Endodermal cell (in vitro differentiated cells): ENCODE data around the gene JARID2. TPM values are rescaled to one million over a fixed set of nuclear protein-coding genes. Genes with fewer than 3 reads are reported as not detected.
A peak's percentile ranks its signal among the peaks of the same experiment; 100 is the strongest.

Source experiments
- DNase-seq: peaks from one replicate; pipeline ENCODE4 v3.0.0-alpha.2; 2017
- H3K27ac ChIP-seq: 2 replicates; pipeline ENCODE4 v1.5.1; 2013; ENCODE audit warnings: mild to moderate bottlenecking, low read depth, low read length, moderate library complexity
- H3K27me3 ChIP-seq: 2 replicates; pipeline ENCODE4 v1.6.1; 2013; ENCODE audit warnings: mild to moderate bottlenecking, low read length, moderate library complexity; ENCODE audit not compliant: insufficient read depth, control insufficient read depth, poor library complexity, severe bottlenecking
- H3K36me3 ChIP-seq: 2 replicates; pipeline ENCODE4 v1.7.0; 2013; ENCODE audit warnings: mild to moderate bottlenecking, low read length, moderate library complexity; ENCODE audit not compliant: control insufficient read depth, insufficient read depth
- H3K4me1 ChIP-seq: one replicate; pipeline ENCODE4 v1.7.0; 2013; ENCODE audit warnings: low read length; ENCODE audit not compliant: control insufficient read depth, insufficient read depth
- H3K4me3 ChIP-seq: 2 replicates; pipeline ENCODE4 v1.5.1; 2013; ENCODE audit warnings: mild to moderate bottlenecking, low read length, moderate library complexity
- H3K9ac ChIP-seq: 2 replicates; pipeline ENCODE4 v1.6.1; 2013; ENCODE audit warnings: mild to moderate bottlenecking, low read length, moderate library complexity; ENCODE audit not compliant: poor library complexity, severe bottlenecking; ENCODE audit errors: extremely low read depth
- H3K9me3 ChIP-seq: 2 replicates; pipeline ENCODE4 v1.6.1; 2013; ENCODE audit warnings: mild to moderate bottlenecking, low read length, moderate library complexity; ENCODE audit not compliant: control insufficient read depth
- H3K27ac Mint-ChIP-seq: 2 replicates; pipeline ENCODE4 v1.8.0; 2020; ENCODE audit warnings: mixed read lengths
- H3K27me3 Mint-ChIP-seq: 2 replicates; pipeline ENCODE4 v1.8.0; 2021; ENCODE audit warnings: mild to moderate bottlenecking, mixed read lengths; ENCODE audit not compliant: insufficient read depth
- H3K36me3 Mint-ChIP-seq: 2 replicates; pipeline ENCODE4 v1.8.0; 2020; ENCODE audit warnings: low read depth, mixed read lengths
- H3K4me1 Mint-ChIP-seq: 2 replicates; pipeline ENCODE4 v1.8.0; 2020; ENCODE audit warnings: mixed read lengths
- H3K4me3 Mint-ChIP-seq: 2 replicates; pipeline ENCODE4 v1.8.0; 2020; ENCODE audit warnings: mild to moderate bottlenecking, moderate library complexity, mixed read lengths
- H3K9me3 Mint-ChIP-seq: 2 replicates; pipeline ENCODE4 v1.8.0; 2020; ENCODE audit warnings: mild to moderate bottlenecking, mixed read lengths
- WGBS, 2 experiments: methylation state at CpG; one replicate each; pipeline versions ENCODE4 v1.1.5 to v1.1.7; 2013; ENCODE audit warnings: missing lambda C conversion rate in 2 of 2, mixed read lengths in 1 of 2; ENCODE audit not compliant: insufficient coverage in 1 of 2, insufficient read length in 1 of 2; 5-methylcytosine and 5-hydroxymethylcytosine counted together
- total RNA-seq, 2 donors: library from RNA; stranded (reverse); fragmentation: NEBNext Ultra II Directional in 1 of 2; extraction: Animal tissue kit (Norgen Biotek cat#: 25700) in 1 of 2; gene quantifications; 2 replicates in 1 of 2; 3 replicates in 1 of 2; pipeline ENCODE4 v1.2.1, GENCODE V29; 2021
- TF ChIP-seq, protein P1 (sequence below): fragments of 200-600 bp; sonication (generic); conservative IDR thresholded peaks from 2 replicates; pipeline ENCODE4 v1.5.0; 2021; ENCODE audit warnings: antibody characterized with exemption, mild to moderate bottlenecking

The JARID2 gene
- total RNA-seq, 2 donors from 2014 or later = 42.5 to 77.0 TPM

DNA sequence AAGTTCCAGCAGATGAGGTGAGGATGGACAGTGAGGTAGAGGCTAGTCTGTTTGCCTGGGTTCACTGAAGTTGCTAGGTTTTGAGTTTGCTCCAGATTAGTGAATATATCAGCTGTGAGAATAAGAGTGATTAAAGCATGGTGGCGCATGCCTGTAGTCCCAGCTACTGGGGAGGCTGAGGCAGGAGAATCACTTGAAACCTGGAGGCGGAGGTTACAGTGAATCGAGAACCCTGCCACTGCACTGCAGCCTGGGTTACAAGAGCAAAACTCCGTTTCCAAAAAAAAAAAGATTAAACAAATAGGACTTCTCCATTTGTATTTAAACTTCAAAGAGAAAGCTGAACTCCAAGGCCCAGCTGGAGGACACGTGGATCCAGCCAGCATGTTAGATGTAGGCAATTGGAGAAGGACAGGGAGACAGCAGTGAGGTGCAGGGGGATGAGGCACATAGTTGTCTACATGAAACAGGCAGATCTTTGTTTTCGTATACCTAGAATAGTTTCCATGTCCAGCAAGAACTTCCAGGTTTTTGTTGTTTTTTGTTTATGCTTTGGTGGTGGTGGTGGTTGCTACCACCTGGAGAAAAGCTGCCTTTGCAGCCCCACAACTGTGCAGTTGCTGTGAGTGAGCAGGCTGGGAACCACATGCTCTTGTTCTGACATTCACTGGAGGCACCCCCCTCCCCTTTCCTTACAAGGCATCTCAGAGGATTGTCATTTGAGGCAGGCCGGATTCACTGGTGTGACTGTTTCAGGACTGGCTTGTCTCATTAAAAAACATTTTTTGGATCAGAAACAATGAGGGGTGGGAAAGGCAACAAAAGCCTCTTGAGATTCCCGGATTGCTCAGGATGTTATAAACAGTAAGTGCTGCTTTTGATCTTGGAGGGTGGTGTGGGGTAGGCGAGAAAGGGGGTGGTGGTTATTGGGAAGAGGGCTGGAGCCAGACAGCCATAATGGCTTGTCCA, 72.3 kb downstream of the JARID2 start:
- Mint-ChIP-seq H3K4me1 (peaks cover 37% of the 10 kb centered on the region), H3K9me3 (no peaks in the 10 kb centered on the region), H3K27me3 (no peaks in the 10 kb centered on the region), H3K36me3 (no peaks in the 10 kb centered on the region), H3K27ac (peak overlapping the region; percentile 35), H3K4me3 (no peak overlapping the region)
- no peaks in the 10 kb centered on the region for H3K9me3 ChIP-seq
- DNase-seq = peak; percentile 61
- no peaks in the 10 kb centered on the region for H3K27me3 ChIP-seq
- no peaks in the 10 kb centered on the region for H3K36me3 ChIP-seq
- H3K4me1 ChIP-seq = no peaks in the 10 kb centered on the region
- TF ChIP-seq, protein P1, sequence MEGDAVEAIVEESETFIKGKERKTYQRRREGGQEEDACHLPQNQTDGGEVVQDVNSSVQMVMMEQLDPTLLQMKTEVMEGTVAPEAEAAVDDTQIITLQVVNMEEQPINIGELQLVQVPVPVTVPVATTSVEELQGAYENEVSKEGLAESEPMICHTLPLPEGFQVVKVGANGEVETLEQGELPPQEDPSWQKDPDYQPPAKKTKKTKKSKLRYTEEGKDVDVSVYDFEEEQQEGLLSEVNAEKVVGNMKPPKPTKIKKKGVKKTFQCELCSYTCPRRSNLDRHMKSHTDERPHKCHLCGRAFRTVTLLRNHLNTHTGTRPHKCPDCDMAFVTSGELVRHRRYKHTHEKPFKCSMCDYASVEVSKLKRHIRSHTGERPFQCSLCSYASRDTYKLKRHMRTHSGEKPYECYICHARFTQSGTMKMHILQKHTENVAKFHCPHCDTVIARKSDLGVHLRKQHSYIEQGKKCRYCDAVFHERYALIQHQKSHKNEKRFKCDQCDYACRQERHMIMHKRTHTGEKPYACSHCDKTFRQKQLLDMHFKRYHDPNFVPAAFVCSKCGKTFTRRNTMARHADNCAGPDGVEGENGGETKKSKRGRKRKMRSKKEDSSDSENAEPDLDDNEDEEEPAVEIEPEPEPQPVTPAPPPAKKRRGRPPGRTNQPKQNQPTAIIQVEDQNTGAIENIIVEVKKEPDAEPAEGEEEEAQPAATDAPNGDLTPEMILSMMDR = no peak
- WGBS, 2 experiments = 76 to 79% methylated on average over 4 to 9 of the region's 9 CpGs
- H3K27ac ChIP-seq = peak overlapping the region; percentile 74
- H3K9ac ChIP-seq = no peak overlapping the region
- no peak overlapping the region for H3K4me3 ChIP-seq

DNA sequence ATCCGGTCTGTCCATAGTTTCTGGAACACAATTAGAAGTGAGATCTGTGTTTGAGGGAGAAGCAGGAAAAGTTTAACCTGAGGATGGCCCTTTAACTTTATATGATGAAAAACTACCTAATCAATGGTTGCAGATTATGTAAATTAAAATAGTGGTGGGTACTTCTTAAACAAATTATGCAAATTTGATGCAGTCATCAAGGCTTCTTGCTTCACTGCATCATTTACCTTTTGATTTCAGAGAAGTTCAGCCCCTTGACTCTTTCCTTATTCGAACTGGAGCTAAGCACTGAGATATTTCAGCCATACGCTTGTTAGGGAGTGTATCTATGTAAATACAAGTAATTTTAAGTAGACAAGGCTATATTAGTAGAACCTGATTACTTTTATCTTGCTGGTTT, 73.8 kb downstream of the JARID2 start:
- H3K27me3 Mint-ChIP-seq = no peaks in the 10 kb centered on the region

DNA sequence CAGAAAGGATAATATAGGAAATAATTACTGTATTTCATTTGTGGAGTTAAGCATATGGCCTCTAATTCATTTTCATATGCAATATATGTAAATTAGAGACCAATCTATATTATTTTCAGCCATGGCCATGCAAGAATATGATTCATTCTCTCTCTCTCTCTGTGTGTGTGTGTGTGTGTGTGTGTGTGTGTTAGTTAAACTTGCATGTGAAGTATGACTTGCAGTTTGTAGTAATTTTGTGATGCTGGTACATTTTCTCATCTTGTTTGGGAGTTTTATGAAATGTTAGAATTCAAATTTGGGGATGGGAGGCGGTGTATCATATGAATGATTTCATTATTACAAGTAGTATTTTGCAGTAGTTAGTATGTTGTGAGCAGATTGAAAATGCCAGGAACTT, 74.8 kb downstream of the JARID2 start:
- H3K9me3 Mint-ChIP-seq = peaks cover 3% of the 10 kb centered on the region
- H3K27me3 Mint-ChIP-seq = no peaks in the 10 kb centered on the region
- peaks cover 37% of the 10 kb centered on the region for H3K4me1 Mint-ChIP-seq
- Histone ChIP-seq H3K36me3 (no peaks in the 10 kb centered on the region), H3K9ac (no peak overlapping the region), H3K27me3 (no peaks in the 10 kb centered on the region), H3K4me3 (no peak overlapping the region), H3K4me1 (no peaks in the 10 kb centered on the region), H3K27ac (no peak overlapping the region), H3K9me3 (no peaks in the 10 kb centered on the region)
- TF ChIP-seq, protein P1 = no peak
- WGBS, 2 experiments = 83 to 94% methylated on average over 1 of the region's 1 CpG
- DNase-seq = no peak
- H3K36me3 Mint-ChIP-seq = peaks cover 8% of the 10 kb centered on the region
- H3K4me3 Mint-ChIP-seq = no peak overlapping the region
- no peak overlapping the region for H3K27ac Mint-ChIP-seq

More for the DNA sequence above, 73.8 kb downstream of the JARID2 start:
- H3K9me3 ChIP-seq = no peaks in the 10 kb centered on the region
- H3K4me3 ChIP-seq = no peak overlapping the region
- H3K36me3 Mint-ChIP-seq = peaks cover 8% of the 10 kb centered on the region
- no peaks in the 10 kb centered on the region for H3K27me3 ChIP-seq
- no peaks in the 10 kb centered on the region for H3K4me1 ChIP-seq
- H3K4me3 Mint-ChIP-seq = no peak overlapping the region
- 94 to 96% methylated on average over 3 of the region's 3 CpGs for WGBS, 2 experiments
- H3K36me3 ChIP-seq = no peaks in the 10 kb centered on the region
- DNase-seq = no peak
- peak overlapping the region; percentile 1 for H3K27ac Mint-ChIP-seq
- H3K9ac ChIP-seq = no peak overlapping the region
- H3K9me3 Mint-ChIP-seq = peaks cover 3% of the 10 kb centered on the region
- H3K4me1 Mint-ChIP-seq = peaks cover 34% of the 10 kb centered on the region
- TF ChIP-seq, protein P1 = no peak
- H3K27ac ChIP-seq = no peak overlapping the region
